ENCODE data around the gene SLC4A8. TPM values are rescaled to one million over a fixed set of nuclear protein-coding genes. Genes with fewer than 3 reads are reported as not detected.

The SLC4A8 gene
- total RNA-seq, 1 donor from 2014 or later, result 0.14 TPM

- H3K4me1 ChIP-seq, result no peaks in the 10 kb centered on the region
- H3K4me3 ChIP-seq, result no peak overlapping the region
- H3K9me3 ChIP-seq (replicated peaks), result no peaks in the 10 kb centered on the region
- H3K36me3 ChIP-seq, result no peaks in the 10 kb centered on the region
- H3K27me3 ChIP-seq (ENCODE audit: low read depth), result peaks cover 44% of the 10 kb centered on the region
- no peak for TF ChIP-seq CTCF (IDR thresholded peaks at IDR 0.05; ENCODE audit: borderline replicate concordance)
- intact Hi-C loops (cut with micrococcal nuclease), result no loop called here
- H3K27ac ChIP-seq (replicated peaks), result no peak overlapping the region
- no peak for DNase-seq
These were observed 8.3 kb downstream of the SLC4A8 start for GRCh38 chr12:51432921-51433320.

- TF ChIP-seq CTCF (IDR thresholded peaks at IDR 0.05; ENCODE audit: borderline replicate concordance), result no peak
- Histone ChIP-seq H3K27me3 (ENCODE audit: low read depth) (peaks cover 40% of the 10 kb centered on the region), H3K4me3 (no peak overlapping the region), H3K36me3 (no peaks in the 10 kb centered on the region), H3K4me1 (no peaks in the 10 kb centered on the region), H3K9me3 (replicated peaks) (no peaks in the 10 kb centered on the region), H3K27ac (replicated peaks) (no peak overlapping the region)
- intact Hi-C loops (cut with micrococcal nuclease), result no loop called here
- no peak for DNase-seq
These were observed 9.7 kb downstream of the SLC4A8 start for GRCh38 chr12:51434305-51434704.

- H3K4me1 ChIP-seq, result no peaks in the 10 kb centered on the region
- intact Hi-C loops (cut with micrococcal nuclease), result no loop called here
- DNase-seq, result no peak
- no peak for TF ChIP-seq CTCF (IDR thresholded peaks at IDR 0.05; ENCODE audit: borderline replicate concordance)
- no peaks in the 10 kb centered on the region for H3K9me3 ChIP-seq (replicated peaks)
- H3K27me3 ChIP-seq (ENCODE audit: low read depth), result peaks cover 13% of the 10 kb centered on the region
- H3K27ac ChIP-seq (replicated peaks), result no peak overlapping the region
- H3K36me3 ChIP-seq, result no peaks in the 10 kb centered on the region
- H3K4me3 ChIP-seq, result no peak overlapping the region
These were observed 12.8 kb downstream of the SLC4A8 start for GRCh38 chr12:51437431-51437830.

GRCh38 chr12:51439330-51439729, 14.7 kb downstream of the SLC4A8 start:
- Histone ChIP-seq H3K9me3 (replicated peaks) (no peaks in the 10 kb centered on the region), H3K4me3 (no peak overlapping the region), H3K36me3 (no peaks in the 10 kb centered on the region), H3K27me3 (ENCODE audit: low read depth) (peaks cover 21% of the 10 kb centered on the region), H3K27ac (replicated peaks) (no peak overlapping the region), H3K4me1 (no peaks in the 10 kb centered on the region)
- no peak for DNase-seq
- TF ChIP-seq CTCF (IDR thresholded peaks at IDR 0.05; ENCODE audit: borderline replicate concordance), result no peak
- intact Hi-C loops (cut with micrococcal nuclease), result no loop called here

GRCh38 chr12:51441583-51441982, 17.0 kb downstream of the SLC4A8 start:
- TF ChIP-seq CTCF (IDR thresholded peaks at IDR 0.05; ENCODE audit: borderline replicate concordance), result no peak
- intact Hi-C loops (cut with micrococcal nuclease), result no loop called here

GRCh38 chr12:51442324-51442723, 17.7 kb downstream of the SLC4A8 start:
- DNase-seq, result no peak
- H3K4me3 ChIP-seq, result no peak overlapping the region
- H3K27me3 ChIP-seq (ENCODE audit: low read depth), result peaks cover 38% of the 10 kb centered on the region
- intact Hi-C loops (cut with micrococcal nuclease), result no loop called here
- H3K36me3 ChIP-seq, result no peaks in the 10 kb centered on the region
- H3K4me1 ChIP-seq, result no peaks in the 10 kb centered on the region
- H3K27ac ChIP-seq (replicated peaks), result no peak overlapping the region
- TF ChIP-seq CTCF (IDR thresholded peaks at IDR 0.05; ENCODE audit: borderline replicate concordance), result no peak
- H3K9me3 ChIP-seq (replicated peaks), result no peaks in the 10 kb centered on the region

More at GRCh38 chr12:51441583-51441982, 17.0 kb downstream of the SLC4A8 start:
- Histone ChIP-seq H3K27me3 (ENCODE audit: low read depth) (peaks cover 38% of the 10 kb centered on the region), H3K9me3 (replicated peaks) (no peaks in the 10 kb centered on the region), H3K4me1 (no peaks in the 10 kb centered on the region), H3K4me3 (no peak overlapping the region), H3K36me3 (no peaks in the 10 kb centered on the region), H3K27ac (replicated peaks) (no peak overlapping the region)
- no peak for DNase-seq

Data from left ventricle myocardium inferior (tissue), 1 donor.